ENCODE measurements around the gene MATK.
A peak's percentile ranks its signal among the peaks of the same experiment; 100 is the strongest.
"Not testable (repeated sequence)": the region's sequence is repeated elsewhere in the genome, so short reads cannot be mapped to it uniquely, and the experiment has no call there.

Gene MATK

DNA sequence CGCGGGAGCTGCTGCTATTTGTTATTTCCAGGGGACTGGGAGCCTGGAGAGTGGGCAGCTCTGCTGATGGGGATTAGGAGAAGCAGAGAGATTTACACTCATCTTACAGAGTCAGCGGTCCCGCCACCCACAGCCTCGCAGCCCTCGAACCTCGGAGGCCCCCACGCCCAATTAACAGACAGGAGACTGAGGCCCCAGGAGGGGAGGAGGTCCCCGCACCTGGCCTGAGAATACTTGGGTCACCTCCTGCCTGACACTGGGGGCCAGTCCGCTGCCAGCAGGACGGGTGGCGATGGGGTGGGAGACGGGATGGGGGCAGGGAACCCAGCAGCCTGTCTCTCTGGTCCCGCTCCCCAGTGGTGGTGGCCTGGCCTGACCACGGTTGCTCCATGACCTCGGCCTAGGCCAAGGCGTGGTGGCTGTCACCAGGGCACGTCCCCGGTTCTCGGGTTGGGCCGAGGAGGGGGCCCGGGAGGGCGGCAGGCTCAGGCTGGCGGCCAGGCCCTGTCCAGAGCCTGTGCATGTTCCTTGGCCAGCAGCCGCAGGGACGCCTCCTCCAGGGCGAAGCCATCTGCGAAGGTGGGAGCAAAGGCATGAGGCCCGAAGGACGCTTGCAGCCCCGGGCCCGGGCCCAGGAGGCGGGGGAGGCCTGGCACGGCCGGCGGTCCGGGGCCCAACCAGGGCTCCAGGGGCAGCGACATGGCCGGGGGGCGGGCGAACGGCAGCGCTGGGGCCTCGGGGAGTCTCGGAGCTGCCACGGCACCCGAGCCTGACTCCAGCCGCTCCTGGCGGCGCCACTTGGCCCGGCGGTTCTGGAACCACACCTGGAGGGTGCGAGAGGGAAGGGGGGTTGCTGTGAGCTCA lies 15.8 kb downstream of the MATK start:
- no peak for DNase-seq

DNA sequence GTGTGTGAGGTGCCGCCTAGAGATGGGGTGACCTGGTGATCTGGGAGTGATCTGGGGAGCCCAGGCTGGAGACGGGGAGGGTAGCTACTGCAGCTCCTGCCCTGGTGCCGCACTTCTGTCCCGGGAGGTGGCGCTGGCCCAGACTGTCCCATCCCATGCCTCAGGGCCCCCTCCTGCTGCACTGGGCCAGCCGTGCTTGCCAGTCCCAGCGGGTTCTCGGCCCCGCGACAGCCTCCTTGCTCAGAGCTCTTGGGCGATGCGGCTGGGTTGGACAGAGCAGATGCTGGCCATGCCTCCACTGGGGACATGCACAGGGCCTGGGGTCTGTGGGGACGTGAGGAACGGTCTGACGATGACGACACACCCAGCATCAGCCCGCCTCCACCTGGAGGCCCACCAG lies 16.7 kb downstream of the MATK start:
- DNase-seq = no peak

DNA sequence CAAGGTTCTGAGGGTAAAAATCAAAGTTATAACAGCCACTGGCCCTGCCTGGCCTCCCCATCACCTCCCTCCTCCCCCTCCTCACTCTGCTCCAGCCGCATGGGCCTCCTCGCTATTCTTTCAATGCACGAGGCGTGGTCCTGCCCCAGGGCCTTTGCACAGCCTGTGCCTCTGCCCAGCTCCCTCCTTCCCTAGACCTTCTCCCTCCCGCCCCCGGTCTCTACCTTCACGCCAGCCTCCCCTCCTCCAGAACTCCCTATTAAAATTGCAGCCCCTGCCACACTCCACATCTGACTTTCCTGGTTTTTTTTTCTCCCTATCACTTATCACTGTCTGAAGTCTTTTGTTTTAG lies 17.5 kb downstream of the MATK start:
- DNase-seq = no peak

DNA sequence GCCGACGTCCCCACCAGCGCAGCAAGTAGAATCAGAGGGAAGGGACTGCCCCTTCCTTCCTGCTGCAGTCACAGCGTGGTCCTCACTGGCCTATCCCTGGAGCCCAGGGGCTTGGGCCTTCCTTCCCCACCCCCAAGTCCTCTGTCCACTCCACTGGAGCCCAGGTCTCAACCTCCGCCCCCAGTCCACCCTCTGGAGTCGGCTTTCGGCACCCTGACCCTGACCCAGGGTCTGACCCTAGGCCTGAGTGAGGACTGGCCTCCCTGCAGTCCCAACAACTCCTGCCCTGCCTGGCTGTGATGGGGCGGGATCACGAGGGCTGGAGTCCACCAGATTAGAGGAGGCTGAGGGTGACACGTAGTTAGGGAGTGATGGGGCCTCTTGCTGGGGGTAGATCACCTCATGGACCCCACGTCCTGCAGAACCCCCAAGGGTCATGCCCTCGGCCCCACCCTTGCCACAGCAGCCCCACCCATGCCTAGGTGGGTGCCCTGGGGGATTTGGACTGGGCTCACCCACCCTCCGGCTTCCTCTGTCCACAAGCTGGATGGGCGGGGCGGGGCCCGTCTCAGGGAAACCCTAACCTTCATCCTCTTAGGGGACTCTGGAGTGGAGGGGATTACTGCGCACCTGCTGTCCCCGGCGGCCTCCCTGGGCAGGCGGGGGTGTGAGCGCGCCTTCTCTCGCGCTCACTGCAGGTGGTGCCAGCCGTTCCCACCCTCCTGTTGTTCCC lies 18.0 kb downstream of the MATK start:
- DNase-seq = no peak

DNA sequence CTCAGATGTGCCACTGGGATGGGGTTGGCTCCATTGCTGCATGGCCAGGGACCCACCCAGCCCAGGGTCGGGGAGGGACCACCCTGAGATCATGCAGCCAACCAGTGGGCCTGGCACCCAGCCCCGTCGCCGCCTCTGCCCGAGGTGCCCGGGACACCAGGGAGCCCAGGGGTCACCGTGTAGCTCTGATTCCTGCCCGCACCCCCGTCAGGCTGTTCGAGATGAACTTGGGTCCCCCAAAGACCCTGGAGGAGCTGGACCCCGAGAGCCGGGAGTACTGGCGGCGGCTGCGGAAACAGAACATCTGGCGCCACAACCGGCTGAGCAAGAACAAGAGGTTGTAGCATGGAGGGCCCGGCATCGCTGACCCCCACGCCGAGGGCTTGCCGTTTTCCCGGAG lies 19.1 kb downstream of the MATK start:
- DNase-seq = no peak

DNA sequence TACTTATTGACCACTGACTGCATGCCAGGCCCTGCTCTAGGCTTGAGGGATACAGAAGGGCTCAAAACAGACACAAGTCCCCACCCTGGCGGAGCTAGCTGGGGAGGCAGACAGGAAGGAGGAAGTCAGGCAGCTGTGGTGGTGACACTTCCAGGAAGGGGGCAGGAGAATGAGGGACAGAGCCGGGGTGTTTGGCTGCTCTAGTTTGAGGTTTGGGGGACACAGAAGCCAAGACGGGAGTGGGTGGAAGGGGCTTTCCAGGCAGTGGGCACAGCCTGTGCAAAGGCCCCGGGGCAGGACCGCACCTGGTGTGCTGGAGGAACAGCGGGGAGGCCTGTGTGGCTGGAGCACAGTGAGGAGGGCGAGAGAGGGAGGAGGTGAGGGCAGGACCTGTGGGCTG lies 19.7 kb downstream of the MATK start:
- DNase-seq = no peak

DNA sequence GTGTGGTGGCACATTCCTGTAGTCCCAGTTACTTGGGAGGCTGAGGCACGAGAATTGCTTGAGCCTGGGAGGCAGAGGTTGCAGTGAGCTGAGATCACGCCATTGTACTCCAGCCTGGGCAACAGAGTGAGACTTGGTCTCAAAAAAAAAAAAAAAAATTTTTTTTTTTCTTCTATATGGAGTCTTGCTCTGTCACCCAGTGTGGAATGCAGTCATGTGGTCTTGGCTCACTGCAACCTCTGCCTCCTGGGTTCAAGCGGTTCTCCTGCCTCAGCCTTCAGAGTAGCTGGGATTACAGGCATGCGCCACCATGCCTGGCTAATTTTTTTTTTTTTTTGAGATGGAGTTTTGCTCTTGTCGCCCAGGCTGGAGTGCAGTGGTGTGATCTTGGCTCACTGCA lies 20.4 kb downstream of the MATK start:
- DNase-seq = not testable (repeated sequence)

DNA sequence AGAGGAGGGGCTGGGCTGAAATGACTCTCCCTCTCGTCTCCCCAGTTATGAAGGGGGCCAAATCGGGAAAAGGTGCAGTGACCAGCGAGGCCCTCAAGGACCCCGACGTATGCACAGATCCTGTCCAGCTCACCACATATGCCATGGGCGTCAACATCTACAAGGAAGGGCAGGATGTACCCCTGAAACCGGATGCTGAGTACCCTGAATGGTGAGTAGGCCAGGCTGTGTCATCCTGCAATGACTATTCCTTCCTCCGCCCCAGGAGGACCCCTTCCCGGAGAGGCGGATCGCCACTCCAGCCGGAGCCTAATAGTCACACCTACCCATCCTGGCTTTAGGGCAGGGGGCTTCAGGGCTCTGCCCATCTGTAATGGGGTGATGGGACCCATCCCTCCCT lies 21.1 kb downstream of the MATK start:
- no peak for DNase-seq

DNA sequence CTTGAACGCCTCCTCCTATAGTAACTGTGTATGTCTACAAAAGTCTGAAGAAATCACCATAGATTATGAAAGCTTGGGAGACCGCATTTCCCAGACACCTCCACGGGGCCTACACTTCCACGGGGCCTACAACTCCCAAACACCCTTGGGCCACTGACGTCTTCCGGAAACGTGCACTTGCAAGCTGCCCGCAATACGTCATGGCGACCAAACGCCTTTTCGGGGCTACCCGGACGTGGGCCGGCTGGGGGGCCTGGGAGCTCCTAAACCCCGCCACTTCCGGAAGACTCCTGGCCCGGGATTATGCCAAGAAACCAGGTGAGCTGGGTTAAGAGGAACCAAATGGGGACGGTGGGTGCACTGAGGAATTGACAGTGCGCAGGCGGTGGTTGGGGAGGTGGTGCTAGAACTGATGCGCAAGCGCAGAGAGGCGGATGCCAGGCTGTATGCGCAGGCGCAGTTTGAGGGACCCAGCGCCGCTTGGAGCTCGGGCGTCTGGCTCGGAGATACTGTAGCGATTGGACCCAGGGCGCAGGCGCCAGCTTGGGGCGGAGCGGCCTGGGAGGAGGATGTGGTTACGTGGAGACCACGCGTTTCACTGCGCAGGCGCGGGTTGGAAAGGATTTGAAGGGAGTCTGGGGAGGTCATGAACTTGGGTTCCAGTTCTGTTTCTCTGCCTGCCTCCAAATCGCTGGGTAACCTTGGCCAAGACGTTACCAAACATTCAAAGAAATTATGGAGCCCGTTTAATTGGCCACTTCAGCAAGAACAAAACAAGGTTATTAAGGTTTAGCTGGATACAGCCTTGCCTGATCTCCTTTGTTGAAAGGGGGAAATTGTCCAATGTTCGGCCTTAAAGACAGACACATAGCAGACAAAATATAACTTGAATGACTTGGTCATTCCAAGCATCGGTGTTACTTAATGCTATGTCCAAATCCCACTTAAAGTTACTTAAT lies 23.4 kb downstream of the MATK start, which contains the start of gene MRPL54:
Gene MRPL54 (plus strand): TSS at position 182 of the 959 bp plus-strand sequence. CDS start 19 bp downstream, at position 201.
- DNase-seq = peak; percentile 99

DNA sequence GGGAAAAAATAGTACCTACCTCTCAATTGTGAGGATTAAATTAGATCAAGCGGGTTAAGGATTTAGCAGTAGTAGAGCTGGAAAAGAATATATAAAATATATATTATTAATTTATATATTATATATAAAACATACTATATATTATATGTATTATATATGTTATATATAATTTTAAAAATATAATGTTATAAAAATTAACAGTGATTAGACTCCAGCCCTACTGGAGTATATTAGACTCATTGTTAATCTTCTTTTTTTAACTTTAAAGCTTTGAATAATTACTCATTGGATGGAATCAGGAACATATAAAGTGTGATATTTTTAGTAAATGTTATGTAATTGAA lies 24.1 kb downstream of the MATK start:
- DNase-seq = no peak

DNA sequence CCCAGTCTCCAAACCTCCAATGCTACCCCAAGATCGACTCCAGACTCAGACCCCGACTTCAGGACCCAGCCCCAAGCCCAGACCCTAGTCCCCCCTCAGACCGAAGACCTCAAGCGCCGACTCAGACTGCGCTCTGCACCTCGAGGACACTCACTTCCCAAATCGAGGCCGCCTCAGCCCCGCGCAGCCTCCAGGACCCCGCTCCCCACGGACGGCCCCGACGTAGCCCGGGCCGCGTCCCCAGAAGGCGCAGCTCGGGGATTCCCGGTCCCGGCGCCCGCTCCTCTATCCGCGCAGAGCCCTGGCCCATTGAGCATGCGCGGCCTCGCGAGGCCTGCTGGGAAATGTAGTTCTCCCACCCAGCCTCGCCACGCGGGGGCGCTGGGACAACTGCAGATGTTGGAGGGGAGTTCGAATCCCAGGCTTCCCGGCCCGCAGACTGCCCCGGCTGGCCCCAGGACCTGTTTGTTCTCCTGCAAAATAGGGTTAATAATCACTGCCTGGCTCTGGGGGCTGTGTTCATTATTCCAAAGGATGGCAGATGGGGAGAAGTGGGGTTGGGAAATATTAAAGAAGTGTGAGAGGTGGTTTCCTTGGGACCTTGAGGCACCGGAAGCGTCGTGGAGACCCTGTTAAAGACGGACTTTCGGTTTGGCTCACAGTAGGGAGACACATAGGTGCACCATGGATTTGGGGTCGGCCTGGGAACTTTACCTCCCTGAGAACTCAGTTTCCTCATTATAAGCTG lies 24.6 kb downstream of the MATK start, which contains the start of gene APBA3:
Gene APBA3 (minus strand): TSS at position 311 of the 748 bp plus-strand sequence. CDS start 1,428 bp downstream, outside the sequence.
- DNase-seq = peak; percentile 87

DNA sequence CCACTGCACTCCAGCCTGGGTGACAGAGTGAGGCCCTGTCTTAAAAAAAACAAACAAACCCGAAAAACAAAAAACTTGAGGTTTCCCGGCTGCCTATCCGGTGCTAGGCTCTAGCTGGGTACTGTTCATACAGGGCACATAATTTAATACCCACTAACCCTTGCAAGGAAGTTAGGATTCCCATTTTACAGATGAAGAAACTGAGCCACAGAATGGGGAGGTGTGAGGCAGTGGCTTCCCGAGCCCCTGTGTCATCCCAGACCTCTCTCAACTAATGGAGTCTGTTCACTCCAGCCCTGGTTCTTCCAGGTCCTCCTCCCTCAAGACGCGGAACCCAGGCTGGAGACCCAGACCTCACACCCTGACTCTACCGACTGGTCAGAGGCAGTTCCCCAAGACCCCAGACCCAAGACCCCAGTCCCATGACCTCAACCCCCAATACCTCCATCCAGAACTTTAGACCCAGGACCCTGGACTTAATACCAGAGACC lies 25.3 kb downstream of the MATK start:
- no peak for DNase-seq

DNA sequence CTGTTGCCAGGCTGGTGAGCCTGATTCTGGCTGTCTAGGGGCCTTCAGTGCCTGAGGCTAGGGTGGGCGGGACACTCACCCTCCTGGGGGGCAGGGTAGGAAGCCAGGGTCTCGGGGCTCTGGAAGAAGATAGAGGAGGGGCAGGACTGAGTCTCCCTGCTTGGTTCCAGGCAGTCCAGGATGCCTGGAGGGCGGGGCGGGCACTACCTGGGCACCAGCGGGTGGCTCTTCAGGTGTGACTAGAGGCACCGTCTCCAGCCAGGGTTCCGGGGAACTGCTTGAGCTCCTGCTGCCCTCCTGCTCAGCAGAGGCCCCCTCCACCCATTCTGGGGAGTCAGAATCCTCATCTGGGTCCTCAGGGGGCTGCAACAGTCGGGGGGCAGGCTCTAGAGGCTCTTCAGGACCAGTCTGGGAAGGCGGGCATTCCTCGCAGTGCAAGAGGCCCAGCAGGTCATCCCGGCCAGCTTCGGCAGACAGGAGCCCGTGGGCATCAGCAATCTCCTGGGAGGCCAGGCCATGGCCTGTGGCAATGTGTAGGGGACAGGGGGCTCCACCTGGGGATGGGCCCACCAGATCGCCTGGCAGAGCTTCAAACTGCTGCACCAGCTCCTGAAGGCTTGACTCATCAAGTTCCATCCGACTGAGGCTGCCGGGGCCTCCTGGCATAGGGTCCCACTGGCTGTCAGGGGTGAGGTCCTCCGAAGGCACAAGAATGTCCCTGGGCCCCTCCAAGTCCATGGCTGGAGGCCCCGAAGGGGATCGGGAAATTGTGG lies 26.5 kb downstream of the MATK start:
- DNase-seq = no peak

DNA sequence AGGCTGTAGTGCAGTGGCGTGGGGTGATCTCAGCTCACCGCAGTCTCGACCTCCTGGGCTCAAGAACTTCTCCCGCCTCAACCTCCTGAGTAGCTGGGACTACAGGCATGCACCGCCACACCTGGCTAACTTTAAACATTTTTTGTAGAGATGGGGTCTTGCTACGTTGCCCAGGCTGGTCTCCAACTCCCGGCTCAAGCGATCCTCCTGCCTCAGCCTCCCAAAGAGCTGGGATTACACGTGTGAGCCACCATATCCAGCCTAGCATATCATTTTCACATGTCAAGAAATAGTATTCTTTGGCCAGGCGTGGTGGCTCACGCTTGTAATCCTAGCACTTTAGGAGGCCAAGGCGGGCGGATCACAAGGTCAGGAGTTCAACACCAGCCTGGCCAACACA lies 27.9 kb downstream of the MATK start:
- DNase-seq = not testable (repeated sequence)

DNA sequence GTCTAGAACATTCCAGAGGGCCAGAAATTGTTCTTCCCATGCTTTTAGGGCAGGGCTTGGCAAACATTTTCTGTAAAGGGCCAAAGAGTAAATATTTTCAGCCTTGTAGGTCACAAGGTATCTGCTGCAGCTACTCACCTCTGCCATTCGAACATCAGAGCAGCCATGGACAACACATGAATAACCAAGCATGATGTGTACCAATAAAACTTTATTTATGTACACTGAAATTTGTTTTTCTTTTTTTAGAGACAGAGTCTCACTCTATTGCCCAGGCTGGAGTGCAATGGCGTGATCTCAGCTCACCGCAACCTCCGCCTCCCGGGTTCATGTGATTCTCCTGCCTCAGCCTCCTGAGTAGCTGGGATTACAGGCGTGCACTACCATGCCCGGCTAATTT lies 28.5 kb downstream of the MATK start:
- DNase-seq = not testable (repeated sequence)

DNA sequence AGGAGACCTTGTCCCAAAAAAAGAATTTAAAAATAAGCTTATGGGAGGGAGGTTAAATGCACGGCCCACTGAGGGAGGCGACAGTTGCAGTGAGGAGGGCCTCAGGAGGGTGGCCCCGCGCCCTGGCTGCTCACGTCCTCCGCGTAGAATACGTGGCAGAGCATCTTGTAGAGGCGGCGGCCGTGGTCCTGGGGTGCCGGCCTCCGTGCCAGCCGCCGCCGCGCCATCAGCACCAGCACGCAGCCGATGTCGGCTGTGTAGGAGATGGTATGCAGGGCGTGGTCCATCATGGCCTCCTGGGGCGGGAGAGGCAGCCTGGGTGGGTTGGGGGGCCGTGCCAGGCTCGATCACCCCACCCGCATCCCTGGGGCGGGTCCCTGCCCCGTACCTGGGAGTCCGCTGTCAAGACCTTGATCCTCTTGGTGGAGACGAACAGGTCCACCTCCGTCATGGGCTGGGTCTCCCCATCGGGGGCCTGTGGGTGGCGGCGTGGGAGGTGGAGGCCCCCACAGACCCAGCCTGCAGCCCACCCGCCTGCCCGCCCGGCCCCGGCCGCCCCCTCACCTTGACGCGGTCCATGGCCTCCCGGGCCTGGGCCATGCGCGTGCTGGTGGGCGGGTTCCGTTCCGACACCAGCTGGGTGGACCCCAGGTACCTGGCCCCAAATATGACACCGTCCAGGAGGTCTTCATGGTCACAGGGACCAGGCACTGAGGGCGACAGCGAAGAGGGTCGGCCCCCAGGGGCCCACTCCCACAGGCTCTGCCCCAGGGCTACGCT lies 32.4 kb downstream of the MATK start:
- no peak for DNase-seq

DNA sequence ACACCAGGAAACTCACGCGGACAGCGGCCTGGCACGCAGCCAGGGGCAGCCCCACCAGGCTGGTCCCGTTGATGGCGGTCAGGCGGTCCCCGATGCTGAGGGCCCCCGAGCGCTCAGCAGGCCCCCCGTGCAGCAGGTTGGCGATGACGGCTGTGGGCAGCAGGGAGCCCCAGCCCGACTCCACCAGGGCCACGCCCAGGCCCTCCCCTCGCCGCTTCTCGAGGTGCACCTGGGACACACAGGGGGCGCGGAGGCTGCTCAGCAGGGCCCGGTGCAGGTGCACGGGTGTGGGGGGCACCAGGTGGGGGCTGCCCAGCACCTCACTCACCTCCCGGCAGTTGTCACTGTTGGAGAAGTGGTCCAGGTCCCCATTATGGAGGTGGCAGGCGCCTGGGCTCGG lies 33.7 kb downstream of the MATK start:
- no peak for DNase-seq

DNA sequence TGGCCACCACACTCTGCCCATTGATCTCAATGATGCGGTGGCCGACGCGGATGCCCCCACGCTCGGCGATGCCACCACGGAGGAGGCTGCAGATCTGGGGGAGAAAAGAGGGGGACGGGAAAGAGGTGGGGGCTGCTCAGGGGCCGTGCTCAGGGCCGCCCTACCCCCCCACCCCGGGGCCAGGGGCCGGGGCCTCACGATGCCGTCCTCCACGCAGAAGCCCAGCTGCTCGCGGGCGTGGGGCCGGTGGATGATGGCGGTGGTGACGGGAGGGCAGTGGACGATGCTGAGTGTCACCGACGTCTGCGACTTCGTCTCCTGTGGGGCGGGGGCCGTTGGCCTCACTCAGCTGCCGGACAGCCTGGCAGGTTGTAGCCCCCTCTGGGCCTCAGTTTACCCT lies 34.9 kb downstream of the MATK start:
- DNase-seq = no peak

DNA sequence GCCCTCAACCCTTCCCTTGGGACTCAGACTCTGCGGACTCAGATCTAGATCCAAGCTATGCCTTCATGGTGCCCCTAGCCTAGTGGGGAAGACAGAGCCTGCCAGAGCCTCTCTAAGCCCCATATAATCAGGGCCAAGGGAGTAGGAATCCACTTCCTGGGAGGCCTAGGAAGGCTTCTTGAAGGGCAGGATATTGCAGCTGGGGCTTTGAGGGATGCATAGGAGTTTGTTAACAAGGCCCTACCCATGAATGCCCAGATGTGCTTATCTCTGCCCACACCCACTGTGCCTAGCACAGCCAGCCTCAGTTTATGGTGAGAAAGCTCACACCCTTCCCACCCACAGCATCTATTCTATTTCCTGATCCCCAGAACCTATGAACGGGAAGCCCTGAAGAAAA lies 36.0 kb downstream of the MATK start:
- DNase-seq = no peak

DNA sequence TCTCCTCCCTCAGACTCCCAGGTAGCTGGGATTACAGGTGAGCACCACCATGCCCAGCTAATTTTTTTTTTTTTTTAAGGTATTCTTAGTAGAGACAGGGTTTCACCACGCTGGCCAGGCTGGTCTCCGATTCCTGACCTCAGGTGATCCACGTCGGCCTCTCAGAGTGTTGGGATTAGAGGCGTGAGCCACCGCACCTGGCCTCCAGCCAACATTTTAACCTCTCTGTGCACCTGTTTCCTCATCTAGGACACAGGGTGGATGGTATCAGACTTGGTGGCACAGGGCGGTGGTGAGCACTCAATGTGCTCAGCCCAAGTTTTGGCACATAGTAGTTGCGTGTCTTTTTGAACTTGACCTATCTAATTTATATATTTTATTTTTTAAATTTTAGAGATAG lies 37.2 kb downstream of the MATK start:
- no peak for DNase-seq

Data from SHP77 treated with DMSO at 0.1 percent for 48 hours (cell line).